Stomach (tissue), 9 donors: Measurements from ENCODE around the gene ACIN1. TPM values are rescaled to one million over a fixed set of nuclear protein-coding genes. Genes with fewer than 3 reads are reported as not detected.

Experiments used
- DNase-seq, 2 donors: peaks; one replicate each; pipeline versions ENCODE4 v3.0.0 to v3.0.0-alpha.2; 2013 to 2019
- H3K27ac ChIP-seq, 5 donors: fragments of 200-600 bp in 4 of 5; sonication (generic) in 4 of 5; one replicate each; pipeline ENCODE4 v1.5.1; 2013 to 2019; ENCODE audit warnings: mild to moderate bottlenecking in 1 of 5, moderate library complexity in 1 of 5
- H3K27me3 ChIP-seq, 3 donors: fragments of 200-600 bp; sonication (generic); one replicate each; pipeline ENCODE4 v1.5.1; 2017 to 2019; ENCODE audit warnings: mixed run types in 1 of 3
- H3K36me3 ChIP-seq, 4 donors: fragments of 200-600 bp; sonication (generic); 1 replicate in 3 of 4; 2 replicates in 1 of 4; pipeline ENCODE4 v1.5.1; 2016 to 2019
- H3K4me1 ChIP-seq, 4 donors: fragments of 200-600 bp; sonication (generic); one replicate each; pipeline ENCODE4 v1.5.1; 2016 to 2019
- H3K4me3 ChIP-seq, 4 donors: fragments of 200-600 bp; sonication (generic) in 3 of 4; one replicate each; pipeline ENCODE4 v1.5.1; 2016 to 2019; ENCODE audit warnings: mild to moderate bottlenecking in 1 of 4
- H3K9me3 ChIP-seq, 4 donors: fragments of 200-600 bp; sonication (generic); one replicate each; pipeline ENCODE4 v1.5.1; 2016 to 2019
- CTCF ChIP-seq, 7 experiments: fragments of 450-650 bp in 4 of 7; fragments of 200-600 bp in 3 of 7; sonication (generic) in 3 of 7; IDR thresholded peaks; one replicate each; pipeline ENCODE4 v1.5.1; 2016 to 2019; ENCODE audit warnings: antibody characterized with exemption in 7 of 7, control low read depth in 2 of 7, mild to moderate bottlenecking in 1 of 7
- EP300 ChIP-seq: sonication (generic); formaldehyde crosslinking; IDR thresholded peaks from one replicate; pipeline ENCODE4 v1.6.1; 2017; ENCODE audit warnings: antibody characterized with exemption
- POLR2A ChIP-seq, 4 donors: fragments of 450-650 bp; IDR thresholded peaks; one replicate each; pipeline ENCODE4 v1.6.1; 2016; ENCODE audit warnings: antibody characterized with exemption in 4 of 4, control low read depth in 2 of 4, mild to moderate bottlenecking in 1 of 4, moderate library complexity in 1 of 4
- POLR2AphosphoS5 ChIP-seq, 3 donors: sonication (generic); formaldehyde crosslinking; IDR thresholded peaks; one replicate each; pipeline ENCODE4 v1.6.1; 2016; ENCODE audit warnings: antibody characterized with exemption in 3 of 3
- WGBS, 5 donors: extraction: QIAGEN DNeasy Blood & Tissue Kit in 3 of 5; methylation state at CpG; one replicate each; pipeline versions ENCODE4 v1.1.5 to v1.1.7; 2013 to 2018; 5-methylcytosine and 5-hydroxymethylcytosine counted together
- intact Hi-C: fragments of 100-400 bp; cut with DNase I; formaldehyde crosslinking; loops from one replicate; pipeline ENCODE4 v1.15.1; 2023; ENCODE audit warnings: low total_unique reads
- polyA plus RNA-seq, 3 donors: library from polyadenylated mRNA; stranded (reverse); fragments of 200-250 nt; gene quantifications; one replicate each; pipeline ENCODE4 v1.2.3, GENCODE V29; 2013
- total RNA-seq, 5 donors: library from RNA; depleted of rRNA; stranded (reverse); fragments of >200 nt; gene quantifications; one replicate each; pipeline versions ENCODE4 v1.1.0 to v1.2.3, GENCODE V29; 2014 to 2016
- donor health status: healthy with polysubstance abuse.
- donor health status: Bipolar disorder and iron deficiency.
- donor health status: healthy.

The ACIN1 gene
- total and polyA plus RNA-seq, 8 donors: 37.1 to 232 (median 117) TPM

GRCh38 chr14:23114120-23114458 is 19.2 kb upstream of the ACIN1 start:
- Histone ChIP-seq H3K9me3 (no peaks in the 10 kb centered on the region), H3K27ac (no peak overlapping the region), H3K4me3 (no peak overlapping the region), H3K4me1 (peaks cover 0 to 30% (median 9%) of the 10 kb centered on the region in 4 donors), H3K27me3 (peaks cover 0 to 83% (median 16%) of the 10 kb centered on the region in 3 donors), H3K36me3 (no peaks in the 10 kb centered on the region)
- WGBS, 5 donors: 28 to 47% (median 38%) methylated on average over 5 of the region's 5 CpGs
- TF ChIP-seq POLR2A (IDR thresholded peaks at IDR 0.05): no peak
- no peak for TF ChIP-seq CTCF (IDR thresholded peaks at IDR 0.05)
- TF ChIP-seq EP300: no peak
- no peak for TF ChIP-seq POLR2AphosphoS5 (IDR thresholded peaks at IDR 0.05)
- intact Hi-C loops: no loop called here
- DNase-seq: no peak

- DNase-seq: peak in 1 of 2 donors; percentile 63
- intact Hi-C loops: no loop called here
- TF ChIP-seq CTCF (IDR thresholded peaks at IDR 0.05): no peak
- no peak for TF ChIP-seq EP300
- TF ChIP-seq POLR2AphosphoS5 (IDR thresholded peaks at IDR 0.05): no peak
- no peak for TF ChIP-seq POLR2A (IDR thresholded peaks at IDR 0.05)
- 49 to 56% (median 54%) methylated on average over 7 to 10 of the region's 10 CpGs for WGBS, 5 donors
- Histone ChIP-seq H3K4me1 (peaks cover 0 to 30% (median 9%) of the 10 kb centered on the region in 4 donors), H3K9me3 (no peaks in the 10 kb centered on the region), H3K4me3 (no peak overlapping the region), H3K27ac (no peak overlapping the region), H3K36me3 (no peaks in the 10 kb centered on the region), H3K27me3 (peaks cover 0 to 80% (median 16%) of the 10 kb centered on the region in 3 donors)
These were observed 18.6 kb upstream of the ACIN1 start for GRCh38 chr14:23113431-23114119.

- intact Hi-C loops: no loop called here
- no peak overlapping the region for H3K4me3 ChIP-seq
- no peak for TF ChIP-seq EP300
- TF ChIP-seq POLR2A (IDR thresholded peaks at IDR 0.05): no peak
- no peak for TF ChIP-seq CTCF (IDR thresholded peaks at IDR 0.05)
- no peak for TF ChIP-seq POLR2AphosphoS5 (IDR thresholded peaks at IDR 0.05)
- H3K9me3 ChIP-seq: no peaks in the 10 kb centered on the region
- 24 to 44% (median 33%) methylated on average over 11 to 12 of the region's 12 CpGs for WGBS, 5 donors
- H3K27ac ChIP-seq: no peak overlapping the region
- H3K4me1 ChIP-seq: peaks cover 0 to 30% (median 9%) of the 10 kb centered on the region in 4 donors
- DNase-seq: no peak
- H3K27me3 ChIP-seq: peaks cover 0 to 72% (median 16%) of the 10 kb centered on the region in 3 donors
- H3K36me3 ChIP-seq: no peaks in the 10 kb centered on the region
These were observed 17.6 kb upstream of the ACIN1 start for GRCh38 chr14:23112359-23113178.

GRCh38 chr14:23110579-23111365 is 15.8 kb upstream of the ACIN1 start:
- no peak for TF ChIP-seq POLR2A (IDR thresholded peaks at IDR 0.05)
- no peak for TF ChIP-seq CTCF (IDR thresholded peaks at IDR 0.05)
- TF ChIP-seq POLR2AphosphoS5 (IDR thresholded peaks at IDR 0.05): no peak
- no peak for TF ChIP-seq EP300
- no peak overlapping the region for H3K27ac ChIP-seq
- 45 to 58% (median 51%) methylated on average over 5 of the region's 5 CpGs for WGBS, 5 donors
- H3K36me3 ChIP-seq: no peaks in the 10 kb centered on the region
- no peaks in the 10 kb centered on the region for H3K9me3 ChIP-seq
- no peak for DNase-seq
- intact Hi-C loops: no loop called here
- peaks cover 0 to 30% (median 9%) of the 10 kb centered on the region in 4 donors for H3K4me1 ChIP-seq
- peaks cover 0 to 60% (median 16%) of the 10 kb centered on the region in 3 donors for H3K27me3 ChIP-seq
- no peak overlapping the region for H3K4me3 ChIP-seq
